ENCODE measurements around the gene PLEKHB2.
"Not testable (repeated sequence)": the region's sequence is repeated elsewhere in the genome, so short reads cannot be mapped to it uniquely, and the experiment has no call there.

Gene PLEKHB2

DNA sequence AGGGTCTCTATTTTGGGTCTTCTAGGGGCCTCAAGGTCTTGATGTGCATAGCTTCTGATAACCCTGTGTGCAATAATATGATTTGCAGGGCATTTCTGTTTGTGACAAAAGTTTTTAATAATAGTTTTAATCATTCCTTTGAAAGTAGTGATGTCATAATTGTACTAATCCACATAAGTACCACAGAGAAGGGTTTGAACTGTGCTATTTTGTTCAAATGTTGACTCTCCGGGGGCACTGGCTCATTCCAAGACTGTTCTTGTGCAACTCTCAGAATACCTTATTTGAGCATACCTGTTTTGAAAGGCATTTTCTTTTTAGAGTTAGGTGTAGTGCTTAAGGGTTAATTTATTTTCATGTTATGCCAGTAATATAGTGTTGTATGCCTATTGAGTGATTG lies 41.6 kb downstream of the PLEKHB2 start:
- Mint-ChIP-seq H3K27ac (no peak overlapping the region), H3K9me3 (ENCODE audit: low read depth) (no peaks in the 10 kb centered on the region), H3K36me3 (peaks cover 8% of the 10 kb centered on the region), H3K4me1 (ENCODE audit: low read depth) (peaks cover 4% of the 10 kb centered on the region), H3K4me3 (no peak overlapping the region), H3K27me3 (no peaks in the 10 kb centered on the region)

- H3K27me3 Mint-ChIP-seq = no peaks in the 10 kb centered on the region
- H3K36me3 Mint-ChIP-seq = peaks cover 5% of the 10 kb centered on the region
- no peak overlapping the region for H3K4me3 Mint-ChIP-seq
- H3K9me3 Mint-ChIP-seq (ENCODE audit: low read depth) = no peaks in the 10 kb centered on the region
- peaks cover 1% of the 10 kb centered on the region for H3K4me1 Mint-ChIP-seq (ENCODE audit: low read depth)
- H3K27ac Mint-ChIP-seq = no peak overlapping the region
Measured at GRCh38 chr2:131148426-131148825, 43.3 kb downstream of the PLEKHB2 start.

- not testable (repeated sequence) for H3K9me3 Mint-ChIP-seq (ENCODE audit: low read depth); H3K27me3 Mint-ChIP-seq; H3K4me3 Mint-ChIP-seq; H3K4me1 Mint-ChIP-seq (ENCODE audit: low read depth); H3K27ac Mint-ChIP-seq; H3K36me3 Mint-ChIP-seq
Measured at GRCh38 chr2:131150109-131150508, 45.0 kb downstream of the PLEKHB2 start.

- Mint-ChIP-seq H3K36me3 (peaks cover 5% of the 10 kb centered on the region), H3K4me3 (no peak overlapping the region), H3K9me3 (ENCODE audit: low read depth) (no peaks in the 10 kb centered on the region), H3K27ac (no peak overlapping the region), H3K27me3 (no peaks in the 10 kb centered on the region), H3K4me1 (ENCODE audit: low read depth) (peaks cover 15% of the 10 kb centered on the region)
Measured at GRCh38 chr2:131151398-131151797, 46.3 kb downstream of the PLEKHB2 start.

- H3K36me3 Mint-ChIP-seq = peaks cover 5% of the 10 kb centered on the region
- no peak overlapping the region for H3K27ac Mint-ChIP-seq
- H3K27me3 Mint-ChIP-seq = no peaks in the 10 kb centered on the region
- peaks cover 21% of the 10 kb centered on the region for H3K4me1 Mint-ChIP-seq (ENCODE audit: low read depth)
- H3K4me3 Mint-ChIP-seq = no peak overlapping the region
- no peaks in the 10 kb centered on the region for H3K9me3 Mint-ChIP-seq (ENCODE audit: low read depth)
Measured at GRCh38 chr2:131152074-131152473, 46.9 kb downstream of the PLEKHB2 start.

GRCh38 chr2:131153529-131153928 lies 48.4 kb downstream of the PLEKHB2 start:
- H3K4me1 Mint-ChIP-seq (ENCODE audit: low read depth) = peaks cover 26% of the 10 kb centered on the region
- H3K27ac Mint-ChIP-seq = no peak overlapping the region
- H3K4me3 Mint-ChIP-seq = no peak overlapping the region
- no peaks in the 10 kb centered on the region for H3K27me3 Mint-ChIP-seq
- H3K36me3 Mint-ChIP-seq = peaks cover 5% of the 10 kb centered on the region
- no peaks in the 10 kb centered on the region for H3K9me3 Mint-ChIP-seq (ENCODE audit: low read depth)

DNA sequence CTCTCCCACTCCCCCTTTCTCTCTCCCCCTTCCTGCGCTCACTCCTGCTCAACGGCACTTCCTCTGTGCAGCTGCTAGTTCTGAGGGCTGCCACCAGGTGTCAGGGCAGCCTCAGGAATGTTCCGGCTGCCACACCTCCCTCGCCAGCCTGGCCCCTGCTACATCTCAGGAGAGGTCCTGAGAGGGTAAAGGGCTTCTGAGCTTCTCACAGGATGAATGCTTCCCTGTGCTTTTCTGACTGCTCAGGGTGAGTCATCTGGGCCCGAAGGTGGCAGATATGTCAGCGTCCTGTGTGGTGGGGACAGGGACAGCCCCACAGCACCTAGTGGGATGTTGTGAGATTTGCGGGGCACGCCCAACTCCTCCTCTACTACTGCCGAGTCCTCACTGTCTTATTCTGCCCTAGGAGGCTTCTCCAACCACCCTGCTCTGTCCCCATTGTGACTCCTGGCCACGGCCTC lies 49.0 kb downstream of the PLEKHB2 start:
- peaks cover 26% of the 10 kb centered on the region for H3K4me1 Mint-ChIP-seq (ENCODE audit: low read depth)
- H3K36me3 Mint-ChIP-seq = peaks cover 5% of the 10 kb centered on the region
- no peaks in the 10 kb centered on the region for H3K27me3 Mint-ChIP-seq
- H3K4me3 Mint-ChIP-seq = peak overlapping the region; percentile 15
- H3K9me3 Mint-ChIP-seq (ENCODE audit: low read depth) = no peaks in the 10 kb centered on the region
- peak overlapping the region; percentile 58 for H3K27ac Mint-ChIP-seq

DNA sequence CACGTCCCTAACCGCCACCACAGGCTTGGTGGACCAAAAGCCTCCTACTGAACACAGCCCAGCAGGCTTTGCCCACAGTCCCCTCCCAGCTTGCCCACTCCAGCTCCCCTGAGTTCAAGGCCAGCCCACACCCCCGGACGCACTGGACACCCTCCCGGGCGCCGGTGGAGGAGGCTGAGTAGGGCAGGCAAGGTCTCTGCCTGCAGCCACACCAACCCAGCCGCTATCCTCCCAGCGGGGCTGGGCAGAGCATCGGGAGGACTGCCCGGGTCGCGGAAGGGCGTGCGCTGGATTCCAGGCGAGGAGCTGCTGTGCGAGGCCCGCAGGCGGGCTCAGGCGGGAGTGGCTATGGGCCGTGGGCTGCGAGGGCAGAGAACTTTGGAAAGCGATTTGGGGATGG lies 49.5 kb downstream of the PLEKHB2 start:
- Mint-ChIP-seq H3K4me3 (no peak overlapping the region), H3K4me1 (ENCODE audit: low read depth) (peaks cover 26% of the 10 kb centered on the region), H3K36me3 (peaks cover 3% of the 10 kb centered on the region), H3K9me3 (ENCODE audit: low read depth) (no peaks in the 10 kb centered on the region), H3K27ac (no peak overlapping the region), H3K27me3 (no peaks in the 10 kb centered on the region)

DNA sequence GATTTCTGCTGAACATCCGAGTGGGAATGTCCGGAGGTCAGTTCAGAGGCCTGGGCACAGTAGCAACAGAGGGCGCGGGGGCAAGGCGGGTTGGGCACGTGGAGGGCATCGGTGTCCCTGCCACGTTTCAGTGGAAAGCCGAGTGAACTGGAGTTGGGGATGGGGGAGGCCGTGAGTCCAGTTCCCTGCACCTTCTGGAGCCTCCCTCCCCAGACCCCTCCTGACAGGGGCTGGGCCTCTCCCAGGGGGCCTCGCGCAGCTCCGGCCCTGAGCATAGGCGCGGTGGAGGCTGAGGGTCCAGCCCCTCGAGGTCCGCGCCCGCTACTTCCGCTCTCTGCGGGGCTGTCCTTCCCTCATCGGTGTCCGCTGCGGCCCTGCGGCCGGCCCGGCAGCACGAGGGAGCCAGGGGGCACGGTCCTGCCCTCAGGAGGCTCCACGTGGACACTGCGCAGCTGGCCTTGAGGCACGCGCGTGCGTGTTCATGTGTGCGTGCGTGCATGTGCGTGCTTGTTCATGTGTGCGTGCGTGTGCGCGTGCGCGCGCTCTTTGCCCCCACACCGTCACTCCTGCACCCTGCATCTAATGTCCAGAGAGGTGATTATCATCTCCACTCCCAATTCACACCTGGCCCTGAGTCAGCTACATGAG lies 50.2 kb downstream of the PLEKHB2 start:
- H3K27ac Mint-ChIP-seq = no peak overlapping the region
- peaks cover 26% of the 10 kb centered on the region for H3K4me1 Mint-ChIP-seq (ENCODE audit: low read depth)
- H3K27me3 Mint-ChIP-seq = no peaks in the 10 kb centered on the region
- no peak overlapping the region for H3K4me3 Mint-ChIP-seq
- no peaks in the 10 kb centered on the region for H3K9me3 Mint-ChIP-seq (ENCODE audit: low read depth)
- peaks cover 2% of the 10 kb centered on the region for H3K36me3 Mint-ChIP-seq

- Mint-ChIP-seq H3K36me3 (no peaks in the 10 kb centered on the region), H3K4me3 (no peak overlapping the region), H3K27me3 (no peaks in the 10 kb centered on the region), H3K4me1 (ENCODE audit: low read depth) (peaks cover 26% of the 10 kb centered on the region), H3K9me3 (ENCODE audit: low read depth) (no peaks in the 10 kb centered on the region), H3K27ac (no peak overlapping the region)
Measured at GRCh38 chr2:131156452-131157149, 51.5 kb downstream of the PLEKHB2 start.

GRCh38 chr2:131165562-131165961 lies 60.4 kb downstream of the PLEKHB2 start:
- H3K4me1 Mint-ChIP-seq (ENCODE audit: low read depth) = not testable (repeated sequence)

GRCh38 chr2:131168538-131168937 lies 63.4 kb downstream of the PLEKHB2 start:
- peaks cover 9% of the 10 kb centered on the region for H3K27me3 Mint-ChIP-seq
- no peaks in the 10 kb centered on the region for H3K9me3 Mint-ChIP-seq (ENCODE audit: low read depth)
- H3K36me3 Mint-ChIP-seq = no peaks in the 10 kb centered on the region
- no peak overlapping the region for H3K27ac Mint-ChIP-seq
- no peaks in the 10 kb centered on the region for H3K4me1 Mint-ChIP-seq (ENCODE audit: low read depth)
- no peak overlapping the region for H3K4me3 Mint-ChIP-seq

More at GRCh38 chr2:131165562-131165961, 60.4 kb downstream of the PLEKHB2 start:
- H3K36me3 Mint-ChIP-seq; H3K4me3 Mint-ChIP-seq; H3K27ac Mint-ChIP-seq; H3K9me3 Mint-ChIP-seq (ENCODE audit: low read depth); H3K27me3 Mint-ChIP-seq: not testable (repeated sequence)

GRCh38 chr2:131178050-131178449 lies 72.9 kb downstream of the PLEKHB2 start:
- H3K27ac Mint-ChIP-seq; H3K36me3 Mint-ChIP-seq; H3K27me3 Mint-ChIP-seq; H3K9me3 Mint-ChIP-seq (ENCODE audit: low read depth); H3K4me3 Mint-ChIP-seq; H3K4me1 Mint-ChIP-seq (ENCODE audit: low read depth): not testable (repeated sequence)

DNA sequence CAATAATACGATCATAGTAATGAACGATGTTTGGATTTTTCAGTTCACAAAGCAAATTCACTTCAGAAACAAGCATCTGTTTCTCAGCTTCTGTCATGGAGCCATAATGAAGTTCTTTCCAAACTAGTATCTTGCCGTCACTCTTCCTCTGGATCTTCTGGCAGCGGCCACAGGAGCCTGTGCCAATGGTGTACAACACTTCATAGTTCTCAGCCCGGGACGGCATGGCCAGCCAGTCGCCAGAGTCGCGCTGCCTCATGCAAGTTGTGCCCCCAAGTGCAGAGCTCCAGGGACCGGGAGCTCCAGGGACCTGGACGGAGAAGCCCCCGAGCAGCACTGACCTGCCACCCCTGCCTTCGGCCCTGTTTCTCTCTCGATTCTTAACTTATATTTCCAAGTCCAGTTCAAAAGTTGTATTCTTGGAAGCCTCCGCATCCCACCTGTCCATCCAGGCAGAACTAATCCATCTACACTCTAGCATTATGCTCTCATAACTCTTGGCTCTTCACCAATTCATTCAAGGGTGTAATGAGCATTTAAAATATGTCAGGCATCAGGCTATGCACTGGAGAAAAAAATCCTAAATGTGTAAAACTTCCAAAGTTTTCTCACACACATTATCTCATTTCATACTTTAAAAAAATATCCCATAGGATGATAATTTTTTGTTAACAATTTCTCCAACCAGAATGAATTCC lies 73.7 kb downstream of the PLEKHB2 start:
- H3K4me1 Mint-ChIP-seq (ENCODE audit: low read depth); H3K4me3 Mint-ChIP-seq; H3K27me3 Mint-ChIP-seq; H3K36me3 Mint-ChIP-seq; H3K9me3 Mint-ChIP-seq (ENCODE audit: low read depth); H3K27ac Mint-ChIP-seq: not testable (repeated sequence)

DNA sequence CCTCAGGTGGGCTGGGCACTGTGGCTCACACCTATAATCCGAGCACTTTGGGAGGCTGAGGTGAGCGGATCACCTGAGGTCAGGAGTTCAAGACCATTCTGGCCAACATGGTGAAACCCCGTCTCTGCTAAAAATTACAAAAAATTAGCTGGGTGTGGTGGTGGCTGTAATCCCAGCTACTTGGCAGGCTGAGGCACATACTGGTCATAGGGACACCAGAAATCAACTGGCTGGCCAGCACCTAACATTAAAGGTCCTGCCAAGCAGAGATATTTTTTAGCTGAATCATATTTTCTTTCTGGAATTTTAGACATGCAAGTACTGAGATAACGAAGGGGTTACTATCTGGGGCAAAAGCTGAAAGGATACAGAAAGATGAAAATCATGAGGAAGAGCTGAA lies 76.3 kb downstream of the PLEKHB2 start:
- H3K27me3 Mint-ChIP-seq; H3K4me1 Mint-ChIP-seq (ENCODE audit: low read depth); H3K27ac Mint-ChIP-seq; H3K36me3 Mint-ChIP-seq; H3K4me3 Mint-ChIP-seq; H3K9me3 Mint-ChIP-seq (ENCODE audit: low read depth): not testable (repeated sequence)

Measured in activated naive CD8-positive, alpha-beta T cell (primary cell).